Ovary (tissue), 9 donors: ENCODE measurements around the gene MTHFS. TPM values are rescaled to one million over a fixed set of nuclear protein-coding genes. Genes with fewer than 3 reads are reported as not detected.

Experiments
- DNase-seq, 5 donors: peaks; one replicate each; pipeline ENCODE4 v3.0.0-alpha.2; 2019 to 2020
- H3K27ac ChIP-seq, 2 donors: fragments of 200-600 bp; one replicate each; pipeline versions ENCODE4 v1.5.1 to v1.8.0; 2019 to 2022
- H3K27me3 ChIP-seq: fragments of 200-600 bp; one replicate; pipeline ENCODE4 v1.8.0; 2022
- H3K36me3 ChIP-seq: fragments of 200-600 bp; sonication (generic); one replicate; pipeline ENCODE4 v1.5.1; 2019
- H3K4me1 ChIP-seq: one replicate; pipeline ENCODE4 v1.8.1; 2013; ENCODE audit warnings: mild to moderate bottlenecking, moderate library complexity; ENCODE audit not compliant: insufficient read depth
- H3K4me3 ChIP-seq: fragments of 200-600 bp; sonication (generic); one replicate; pipeline ENCODE4 v1.5.1; 2017
- H3K9me3 ChIP-seq, 2 donors: fragments of 200-600 bp in 1 of 2; sonication (generic) in 1 of 2; one replicate each; pipeline versions ENCODE4 v1.5.1 to v1.8.1; 2013 to 2019; ENCODE audit warnings: mild to moderate bottlenecking in 1 of 2, moderate library complexity in 1 of 2
- EP300 ChIP-seq: sonication (generic); formaldehyde crosslinking; IDR thresholded peaks from one replicate; pipeline ENCODE4 v1.6.1; 2017; ENCODE audit warnings: antibody characterized with exemption
- POLR2A ChIP-seq: fragments of 450-650 bp; IDR thresholded peaks from one replicate; pipeline ENCODE4 v1.6.1; 2017; ENCODE audit warnings: antibody characterized with exemption, mild to moderate bottlenecking, moderate library complexity
- WGBS, 3 donors: extraction: QIAGEN DNeasy Blood & Tissue Kit in 1 of 3; methylation state at CpG; one replicate each; pipeline versions ENCODE4 v1.1.5 to v1.1.7; 2013 to 2017; 5-methylcytosine and 5-hydroxymethylcytosine counted together
- intact Hi-C, 4 donors: fragments of 100-400 bp; cut with DNase I; formaldehyde crosslinking; loops; one replicate each; pipeline versions ENCODE4 v1.11.0 to v1.15.1; 2022 to 2023
- polyA plus RNA-seq, 2 donors: library from polyadenylated mRNA; stranded (reverse); fragments of 200-250 nt in 1 of 2; fragments of 350-450 nt in 1 of 2; fragmentation: Illumina TruSeq in 1 of 2; extraction: RNeasy Lipid Tissue Mini Kit (QIAGEN cat#74804) in 1 of 2; gene quantifications; one replicate each; pipeline ENCODE4 v1.2.3, GENCODE V29; 2013 to 2014
- total RNA-seq, 7 donors: library from RNA; depleted of rRNA in 2 of 7; stranded (reverse); fragments of >200 nt in 2 of 7; fragmentation: NEBNext Ultra II Directional in 3 of 7; extraction: Animal tissue kit (Norgen Biotek cat#: 25700) in 3 of 7; gene quantifications; one replicate each; pipeline versions ENCODE4 v1.1.0 to v1.2.4, GENCODE V29; 2016 to 2023
- TF ChIP-seq, protein P1 (sequence below), 3 donors: fragments of 450-650 bp in 2 of 3; fragments of 200-600 bp in 1 of 3; IDR thresholded peaks; one replicate each; pipeline versions ENCODE4 v1.5.1 to v1.8.0; 2016 to 2022; ENCODE audit warnings: antibody characterized with exemption in 3 of 3, mild to moderate bottlenecking in 1 of 3
- donor health status: DM: no; HTN: no; CAD: no; lungs with moderate emphysema.
- donor health status: DM: no; HTN: no; CAD: no.
- donor health status: Bipolar disorder and iron deficiency.
- donor health status: DM: yes; HTN: yes; CAD: no.
- donor health status: DM: no; HTN: no; CAD: no.
- donor health status: DM: yes; HTN: yes; CAD: no.

The MTHFS gene
- total and polyA plus RNA-seq, 9 donors = 5.6 to 25.0 (median 14.2) TPM

DNA sequence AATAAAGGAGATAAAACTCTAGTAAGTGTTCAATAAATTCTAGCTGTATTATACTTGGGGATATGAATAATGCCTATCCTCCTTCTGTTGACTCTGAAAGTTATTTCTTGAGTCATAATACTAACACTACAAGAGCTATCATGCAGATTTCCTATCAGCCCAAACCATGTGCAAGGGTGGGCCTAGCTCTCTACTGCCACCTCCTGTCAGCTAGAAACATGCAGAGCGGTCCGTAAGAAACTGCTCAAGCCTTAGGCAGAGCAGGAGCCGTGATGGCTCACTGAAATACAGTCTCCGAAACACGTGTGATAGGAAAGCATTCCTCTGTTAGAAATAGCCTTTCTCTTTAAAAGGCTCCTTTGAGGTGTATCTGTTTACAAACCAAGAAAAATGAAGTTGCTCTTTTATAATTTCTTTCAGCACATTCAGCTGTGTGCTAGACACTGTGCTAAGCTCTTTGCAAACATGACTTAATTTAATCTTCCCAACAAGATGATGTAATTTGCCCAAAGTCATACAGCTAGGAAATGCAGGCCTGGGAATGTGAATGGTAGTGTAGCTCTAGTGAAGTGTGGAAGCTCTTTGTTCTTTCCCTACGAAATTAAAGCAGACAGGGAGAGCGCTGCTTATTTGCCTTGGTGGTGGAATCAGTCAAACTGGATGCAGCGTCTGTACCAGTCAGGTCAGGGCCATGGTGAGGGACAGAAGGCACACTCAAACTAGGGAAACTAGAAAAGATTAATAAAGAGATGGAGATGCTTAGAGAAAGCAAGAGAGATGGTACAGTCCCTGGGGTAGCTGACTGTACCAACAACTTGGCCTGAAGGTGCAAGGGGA is 43.1 kb downstream of the MTHFS start:
- no peak for TF ChIP-seq EP300
- TF ChIP-seq, protein P1, sequence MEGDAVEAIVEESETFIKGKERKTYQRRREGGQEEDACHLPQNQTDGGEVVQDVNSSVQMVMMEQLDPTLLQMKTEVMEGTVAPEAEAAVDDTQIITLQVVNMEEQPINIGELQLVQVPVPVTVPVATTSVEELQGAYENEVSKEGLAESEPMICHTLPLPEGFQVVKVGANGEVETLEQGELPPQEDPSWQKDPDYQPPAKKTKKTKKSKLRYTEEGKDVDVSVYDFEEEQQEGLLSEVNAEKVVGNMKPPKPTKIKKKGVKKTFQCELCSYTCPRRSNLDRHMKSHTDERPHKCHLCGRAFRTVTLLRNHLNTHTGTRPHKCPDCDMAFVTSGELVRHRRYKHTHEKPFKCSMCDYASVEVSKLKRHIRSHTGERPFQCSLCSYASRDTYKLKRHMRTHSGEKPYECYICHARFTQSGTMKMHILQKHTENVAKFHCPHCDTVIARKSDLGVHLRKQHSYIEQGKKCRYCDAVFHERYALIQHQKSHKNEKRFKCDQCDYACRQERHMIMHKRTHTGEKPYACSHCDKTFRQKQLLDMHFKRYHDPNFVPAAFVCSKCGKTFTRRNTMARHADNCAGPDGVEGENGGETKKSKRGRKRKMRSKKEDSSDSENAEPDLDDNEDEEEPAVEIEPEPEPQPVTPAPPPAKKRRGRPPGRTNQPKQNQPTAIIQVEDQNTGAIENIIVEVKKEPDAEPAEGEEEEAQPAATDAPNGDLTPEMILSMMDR (IDR thresholded peaks at IDR 0.05) = peak; percentile 69 to 83 (median 72)
- no peaks in the 10 kb centered on the region for H3K4me1 ChIP-seq
- no peaks in the 10 kb centered on the region for H3K36me3 ChIP-seq
- intact Hi-C loops = loop anchor here in 3 of 4 donors (5.0 to 10.0 kb wide), 2 partner anchors 469 to 471 kb away; no protein-coding TSS in a partner anchor
- no peak overlapping the region for H3K27ac ChIP-seq
- no peaks in the 10 kb centered on the region for H3K27me3 ChIP-seq
- H3K4me3 ChIP-seq = no peak overlapping the region
- WGBS, 3 donors = 42 to 44% (median 43%) methylated on average over 8 of the region's 8 CpGs
- DNase-seq = peak; percentile 39 to 69 (median 63)
- no peaks in the 10 kb centered on the region for H3K9me3 ChIP-seq

DNA sequence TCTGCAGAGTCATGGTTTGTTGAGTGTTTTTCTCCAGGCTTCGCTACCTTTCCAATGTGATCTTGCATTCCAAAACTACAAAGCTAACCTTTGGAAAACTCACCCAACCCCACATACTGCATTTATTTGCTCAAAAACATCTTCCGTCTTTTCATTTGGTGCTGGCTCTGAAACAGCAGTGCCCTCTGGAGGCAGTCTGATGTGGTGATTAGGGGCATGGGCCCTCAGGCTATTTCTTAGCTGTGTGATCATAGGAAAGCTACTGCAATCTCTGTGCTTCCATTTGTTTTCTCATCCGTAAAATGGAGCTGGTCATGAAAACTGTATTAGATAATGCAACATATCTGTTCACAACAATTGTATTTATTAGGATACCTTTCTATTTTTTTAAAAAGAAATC is 47.0 kb downstream of the MTHFS start:
- intact Hi-C loops = loop anchor here in 3 of 4 donors (5.0 to 10.0 kb wide), 2 partner anchors 465 to 467 kb away; no protein-coding TSS in a partner anchor
- Histone ChIP-seq H3K4me3 (no peak overlapping the region), H3K4me1 (no peaks in the 10 kb centered on the region), H3K9me3 (no peaks in the 10 kb centered on the region), H3K27me3 (no peaks in the 10 kb centered on the region), H3K27ac (no peak overlapping the region), H3K36me3 (no peaks in the 10 kb centered on the region)
- WGBS, 3 donors = 85 to 93% (median 90%) methylated on average over 3 of the region's 3 CpGs
- DNase-seq = no peak
- TF ChIP-seq POLR2A = no peak
- TF ChIP-seq, protein P1 (IDR thresholded peaks at IDR 0.05) = peak in 1 of 3 donors; percentile 6

DNA sequence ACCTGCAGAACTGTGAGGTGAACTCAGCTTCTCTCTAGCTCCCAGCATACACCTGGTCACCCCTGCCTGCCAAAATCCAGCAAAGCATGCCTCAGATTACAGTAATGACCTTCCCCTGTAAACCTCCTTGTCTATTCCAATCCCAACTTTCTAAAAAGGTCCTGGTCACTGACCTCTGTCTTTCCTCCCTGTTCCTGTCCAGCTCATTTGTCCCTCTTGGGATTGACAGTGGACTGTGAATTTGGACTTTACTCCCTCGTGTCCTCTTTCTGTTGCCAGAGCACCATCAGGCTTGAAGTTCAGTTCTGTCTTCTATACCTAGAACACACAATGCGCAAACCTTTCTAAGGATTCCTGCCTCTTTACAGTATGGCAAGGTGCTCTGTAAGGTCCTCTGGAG is 50.3 kb downstream of the MTHFS start:
- TF ChIP-seq POLR2A (no peak), EP300 (no peak)
- TF ChIP-seq, protein P1 (IDR thresholded peaks at IDR 0.05) = no peak
- H3K4me1 ChIP-seq = no peaks in the 10 kb centered on the region

DNA sequence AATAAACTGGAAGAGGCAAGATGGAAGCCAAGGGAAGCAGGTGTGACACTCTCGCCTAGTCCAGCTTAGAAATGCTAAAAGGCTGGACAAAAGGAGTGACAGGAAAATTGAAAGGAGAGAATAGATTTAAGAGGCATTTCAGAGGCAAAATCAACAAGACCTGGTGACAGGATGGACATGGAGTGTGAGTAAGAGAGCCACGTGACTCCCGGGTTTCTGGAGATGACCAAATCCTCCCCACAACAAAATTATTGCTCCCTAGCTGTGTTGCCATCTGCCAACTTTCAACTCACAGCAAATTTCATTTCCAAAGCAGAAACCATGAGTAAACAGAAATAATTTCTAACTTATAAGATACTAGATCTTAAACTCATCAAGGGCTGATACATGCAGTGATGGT is 52.6 kb downstream of the MTHFS start:
- TF ChIP-seq POLR2A = no peak
- no peak for TF ChIP-seq EP300
- TF ChIP-seq, protein P1 (IDR thresholded peaks at IDR 0.05) = no peak
- Histone ChIP-seq H3K4me3 (no peak overlapping the region), H3K27ac (no peak overlapping the region), H3K27me3 (no peaks in the 10 kb centered on the region), H3K4me1 (no peaks in the 10 kb centered on the region), H3K9me3 (no peaks in the 10 kb centered on the region), H3K36me3 (no peaks in the 10 kb centered on the region)
- DNase-seq = no peak
- WGBS, 3 donors = 81 to 97% (median 93%) methylated on average over 3 of the region's 3 CpGs
- intact Hi-C loops = no loop called here

More for the DNA sequence above, 50.3 kb downstream of the MTHFS start:
- no peak overlapping the region for H3K4me3 ChIP-seq
- H3K9me3 ChIP-seq = no peaks in the 10 kb centered on the region
- WGBS, 3 donors = 90 to 98% (median 94%) methylated on average over 2 of the region's 2 CpGs
- H3K27me3 ChIP-seq = no peaks in the 10 kb centered on the region
- H3K36me3 ChIP-seq = no peaks in the 10 kb centered on the region
- DNase-seq = no peak
- intact Hi-C loops = no loop called here
- H3K27ac ChIP-seq = no peak overlapping the region
